Activated CD4-positive, CD25-positive, alpha-beta regulatory T cell treated with anti-CD3 and anti-CD28 coated beads, Interleukin-2, amount 50 U/mL, for 24 hours (primary cell): ENCODE results near the gene GLCE.
"Not testable (repeated sequence)": the region's sequence is repeated elsewhere in the genome, so short reads cannot be mapped to it uniquely, and the experiment has no call there.

Experiments used
- ATAC-seq, 2 donors: fragments of 150-1000 bp; cut with Tn5 transposase; one replicate each; pipeline ENCODE4 v1.10.0; 2021; ENCODE audit warnings: mild to moderate bottlenecking in 1 of 2, moderate library complexity in 1 of 2

GLCE gene

DNA sequence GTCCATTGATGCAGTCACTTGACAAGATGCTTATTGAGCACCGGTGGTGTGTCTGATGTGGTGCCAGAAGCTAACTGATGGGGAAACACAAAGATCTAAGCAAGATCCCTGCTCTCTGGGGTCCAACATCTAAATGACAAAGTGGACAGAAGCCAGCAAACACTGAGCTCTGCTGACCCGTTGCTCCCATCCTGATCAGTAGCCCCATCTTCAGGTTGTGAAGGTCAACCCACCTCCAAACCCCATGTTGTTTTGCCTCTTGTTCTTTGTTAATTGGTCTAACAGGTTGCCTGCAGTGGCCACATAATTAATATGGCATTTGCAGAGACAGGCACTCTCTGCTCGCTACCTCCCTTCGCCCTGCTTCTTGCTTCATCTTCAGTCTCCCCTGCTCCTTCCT is 21.5 kb upstream of the GLCE start:
- no peak for ATAC-seq

DNA sequence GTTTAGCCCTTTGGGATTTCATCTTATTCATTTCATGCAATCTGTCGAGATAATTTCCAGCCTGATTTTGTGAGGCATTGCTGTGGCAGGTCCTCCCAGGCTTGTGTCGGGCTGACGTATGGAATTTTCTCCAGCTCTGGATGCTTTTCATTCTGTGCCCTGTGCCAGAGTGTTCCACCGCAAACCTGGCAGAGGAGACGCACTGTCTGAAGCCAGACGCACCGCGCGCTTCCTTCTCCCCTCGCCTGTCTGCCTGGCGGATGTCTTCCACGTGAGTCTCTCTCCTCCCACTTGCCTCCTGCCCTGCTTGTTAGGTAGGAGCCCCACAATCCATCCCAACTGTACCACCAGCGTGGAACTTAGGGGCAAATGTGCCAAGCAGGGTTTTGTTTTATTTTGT is 20.1 kb upstream of the GLCE start:
- ATAC-seq: no peak

DNA sequence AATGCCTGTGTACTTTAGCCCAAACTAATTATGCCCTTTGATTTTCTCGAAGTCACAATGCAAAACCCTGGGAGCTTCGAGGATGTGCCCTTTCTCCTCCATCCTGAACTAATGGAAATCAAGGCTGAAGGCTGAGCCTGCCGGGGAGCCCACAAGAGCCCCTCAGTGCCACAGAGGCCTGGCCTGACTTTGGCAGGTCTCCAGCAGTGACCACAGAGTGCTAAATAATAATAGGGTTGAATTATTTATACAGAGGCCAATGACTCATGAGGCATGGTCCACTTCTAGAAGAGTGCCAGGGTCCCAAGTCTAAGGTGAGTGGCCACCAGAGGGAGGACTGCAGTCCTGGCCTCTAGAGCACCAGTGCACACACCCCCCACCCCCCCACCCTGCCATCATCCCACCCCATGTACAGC is 19.1 kb upstream of the GLCE start:
- no peak for ATAC-seq

DNA sequence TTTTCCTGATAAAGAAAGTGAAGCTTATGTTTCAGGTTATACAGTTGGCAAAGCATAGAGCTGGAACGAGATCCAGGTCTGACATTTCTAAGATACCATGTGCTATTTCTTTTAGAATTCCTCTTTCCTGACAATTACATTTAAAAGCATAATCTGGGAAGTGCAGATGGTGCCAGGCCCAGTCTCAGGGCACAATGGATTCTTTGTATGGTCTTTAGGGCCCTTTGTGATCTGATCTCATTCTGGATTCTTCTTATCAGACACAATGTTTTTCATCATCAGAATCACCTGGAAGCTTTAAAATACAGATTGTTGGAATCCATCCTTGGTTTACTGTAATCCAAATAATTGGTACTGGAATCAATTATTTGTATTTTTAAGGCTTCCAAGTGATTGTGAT is 18.6 kb upstream of the GLCE start:
- no peak for ATAC-seq

DNA sequence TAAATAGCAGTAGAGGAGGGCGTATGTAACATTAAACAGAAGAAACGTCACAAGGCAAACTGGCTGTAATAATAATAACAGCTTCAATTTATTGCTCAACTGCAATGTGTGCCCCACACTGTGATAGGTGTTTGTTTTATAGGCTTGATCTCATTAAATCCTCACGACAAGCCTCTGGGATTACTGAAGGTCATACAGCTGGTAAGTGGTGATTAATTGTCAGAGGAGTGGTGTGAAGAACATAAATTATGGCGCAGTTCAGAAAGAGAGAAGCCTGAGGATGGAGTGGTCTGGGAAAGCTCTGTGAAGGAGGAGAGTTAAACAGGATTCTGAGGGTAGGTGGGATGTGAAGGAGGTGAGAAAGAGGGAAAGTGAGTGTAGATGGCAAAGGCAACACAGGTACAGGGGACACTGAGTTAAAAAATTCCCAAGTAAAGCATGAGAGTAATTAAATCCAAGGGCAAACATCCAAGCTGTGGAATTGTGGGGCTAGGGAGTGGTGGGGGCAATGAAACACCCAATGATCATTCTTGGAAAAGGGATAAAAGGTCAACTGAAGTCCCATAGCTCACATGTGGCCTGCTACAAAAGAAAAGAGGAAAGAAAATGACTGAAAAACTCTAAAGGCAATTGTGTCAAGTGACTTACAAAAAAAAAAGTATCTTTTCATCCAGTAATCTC is 16.5 kb upstream of the GLCE start:
- ATAC-seq: no peak

DNA sequence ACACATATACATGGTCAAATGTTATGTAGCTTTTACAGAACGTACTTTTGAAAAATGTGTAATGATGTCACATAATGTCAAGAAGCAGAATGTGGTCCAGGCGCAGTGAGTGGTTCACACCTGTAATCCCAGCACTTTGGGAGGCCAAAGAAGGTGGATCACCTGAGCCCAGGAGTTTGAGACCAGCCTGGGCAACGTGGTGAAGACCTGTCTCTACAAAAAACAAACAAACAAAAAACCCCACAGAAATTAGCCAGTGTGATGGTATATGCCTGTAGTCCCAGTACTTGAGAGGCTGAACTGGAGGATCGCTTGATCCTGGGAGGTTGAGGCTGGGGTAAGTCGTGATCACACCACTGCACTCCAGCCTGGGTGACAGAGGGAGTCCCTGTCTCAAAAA is 15.9 kb upstream of the GLCE start:
- ATAC-seq: no peak

DNA sequence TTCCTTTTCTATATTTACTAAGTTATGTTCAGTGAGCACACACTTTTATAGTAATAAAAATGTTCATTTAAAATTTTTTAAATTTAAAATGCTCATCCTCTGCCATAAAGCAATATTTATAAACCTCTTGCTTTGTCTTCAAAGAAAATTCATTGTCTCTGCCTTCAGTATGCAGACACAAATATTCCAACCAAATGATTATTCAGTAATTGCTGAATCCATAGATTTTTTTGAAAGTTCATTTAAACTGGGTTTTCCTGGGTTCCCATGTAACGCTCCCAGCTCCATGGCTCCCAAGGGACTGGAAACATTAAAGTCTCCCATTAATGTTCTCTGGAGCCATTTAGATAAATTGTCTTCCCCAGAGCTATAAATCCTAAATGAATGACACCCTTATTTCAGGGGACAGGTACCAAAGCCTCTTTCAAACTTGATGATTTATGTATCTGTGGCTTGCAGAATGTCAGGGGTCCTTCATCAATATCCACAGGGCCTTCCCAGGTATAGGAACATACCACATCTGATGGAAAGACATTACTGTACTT is 15.2 kb upstream of the GLCE start:
- no peak for ATAC-seq

DNA sequence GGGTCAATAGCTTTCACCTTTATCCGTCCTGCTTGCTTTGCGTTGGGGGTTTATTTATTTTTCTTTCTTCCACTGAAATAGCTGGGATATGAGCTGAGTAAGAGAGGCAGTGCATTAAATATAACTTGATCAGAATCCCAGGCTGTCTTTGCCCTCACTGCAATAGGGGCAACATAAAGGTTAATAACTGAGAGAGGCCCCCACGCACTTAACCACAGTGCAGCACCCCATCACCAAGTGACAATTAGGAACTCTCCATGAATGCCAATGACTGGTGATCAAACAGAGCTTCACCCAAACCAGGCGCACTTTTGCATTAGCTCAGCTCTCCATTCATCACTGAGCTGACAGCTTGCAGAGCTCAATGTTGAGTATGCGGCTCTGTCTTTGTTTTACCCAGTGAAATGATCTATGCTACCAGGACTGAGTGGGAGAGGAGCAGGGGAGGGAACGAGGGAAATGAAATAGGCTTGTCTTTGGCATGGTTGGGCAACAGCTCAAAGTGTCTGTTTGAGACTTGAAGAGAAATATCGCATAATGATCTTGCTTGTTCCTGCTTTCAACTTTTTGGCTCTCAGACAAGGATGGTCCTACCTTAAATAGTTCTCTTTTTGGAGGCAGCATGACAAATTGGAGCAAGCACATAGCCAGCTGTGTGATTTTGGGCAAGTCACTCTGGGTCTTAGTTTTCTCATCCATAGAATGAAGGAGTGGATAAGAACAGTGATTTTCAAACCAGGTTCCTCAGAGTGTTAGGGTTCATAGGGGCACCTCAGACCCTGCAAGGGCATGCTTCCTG is 14.5 kb upstream of the GLCE start:
- ATAC-seq: no peak

DNA sequence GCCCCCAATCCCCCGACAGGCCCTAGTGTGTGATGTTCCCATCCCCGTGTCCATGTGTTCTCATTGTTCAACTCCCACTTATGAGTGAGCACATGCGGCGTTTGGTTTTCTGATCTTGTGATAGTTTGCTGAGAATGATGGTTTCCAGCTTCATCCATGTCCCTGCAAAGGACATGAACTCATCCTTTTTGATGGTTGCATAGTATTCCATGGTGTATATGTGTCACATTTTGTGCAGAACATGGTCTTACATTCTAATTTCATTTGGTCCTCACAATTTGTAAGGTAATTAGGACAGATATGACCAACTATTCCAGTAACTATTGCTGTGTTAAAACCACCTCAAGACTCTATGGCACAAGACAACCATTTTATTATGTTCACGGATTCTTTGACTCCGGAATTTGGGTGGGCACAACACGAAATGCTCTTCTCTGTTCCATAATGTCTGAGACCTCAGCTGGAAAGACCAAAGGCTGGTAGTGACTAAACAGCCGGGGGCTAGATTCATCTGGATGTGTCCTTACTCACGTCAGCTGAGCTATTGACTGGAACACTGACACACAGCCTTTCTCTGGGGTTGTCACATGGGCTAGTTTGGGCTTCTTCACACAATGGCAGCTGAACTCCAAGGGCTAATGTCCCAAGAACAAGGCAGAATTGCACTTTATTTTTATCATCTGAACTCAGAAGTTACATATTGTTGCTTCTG is 13.6 kb upstream of the GLCE start:
- no peak for ATAC-seq

DNA sequence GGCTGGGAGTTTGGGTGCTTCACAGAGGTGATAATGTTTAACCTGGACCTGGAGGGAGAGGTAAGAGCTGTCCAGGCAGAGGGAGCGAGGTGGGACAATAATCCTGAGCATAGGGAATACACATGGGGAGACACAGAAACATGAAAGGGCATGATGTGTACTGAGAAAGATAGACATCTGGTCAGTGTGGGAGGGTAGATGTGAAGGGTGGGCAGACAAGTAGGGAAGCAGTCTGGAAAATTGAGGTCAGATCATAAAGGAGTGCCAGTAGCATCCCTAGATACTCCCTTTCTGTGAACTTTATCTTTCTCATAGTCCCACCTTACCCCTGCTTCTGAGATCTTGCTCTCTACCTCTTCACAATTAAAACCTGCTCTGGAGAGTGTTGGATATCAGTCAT is 12.0 kb upstream of the GLCE start:
- ATAC-seq: no peak

DNA sequence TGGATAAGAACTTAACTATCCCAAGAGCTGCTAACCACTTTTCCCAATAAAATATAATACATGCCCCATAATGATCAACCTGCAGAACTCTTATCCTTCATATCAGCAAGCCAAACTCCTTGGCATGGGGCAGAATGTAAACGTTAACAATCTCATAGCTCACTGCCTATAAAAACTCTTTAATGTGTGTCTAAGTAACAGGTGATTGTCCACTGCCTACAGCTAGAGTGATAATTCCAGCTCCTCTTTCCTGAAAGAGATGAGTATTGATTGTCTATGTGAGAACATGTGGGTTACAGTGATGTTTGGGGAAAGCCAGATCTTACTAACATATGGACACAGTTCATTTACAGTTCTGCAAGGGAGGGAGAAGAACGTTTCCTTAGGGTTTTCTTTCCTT is 11.3 kb upstream of the GLCE start:
- ATAC-seq: no peak

DNA sequence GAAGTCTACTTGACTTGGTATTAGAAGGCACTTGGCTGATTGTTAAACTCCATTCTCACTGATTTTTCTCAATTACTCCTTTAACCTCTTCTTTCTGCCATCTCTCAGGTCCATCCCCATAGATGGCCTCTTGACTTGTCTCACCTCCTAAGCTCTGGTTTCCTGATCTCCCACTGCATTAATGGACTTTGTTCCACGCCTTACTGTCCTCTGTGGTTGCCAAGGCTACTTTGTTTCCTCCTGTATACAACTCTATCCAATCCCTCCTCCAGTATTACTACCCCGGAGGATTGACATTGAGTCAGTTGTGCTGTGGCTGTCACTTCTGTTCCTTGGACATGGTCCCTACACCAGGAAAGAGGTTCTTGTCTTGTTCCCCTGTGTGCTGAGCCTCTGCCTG is 10.6 kb upstream of the GLCE start:
- ATAC-seq: no peak

DNA sequence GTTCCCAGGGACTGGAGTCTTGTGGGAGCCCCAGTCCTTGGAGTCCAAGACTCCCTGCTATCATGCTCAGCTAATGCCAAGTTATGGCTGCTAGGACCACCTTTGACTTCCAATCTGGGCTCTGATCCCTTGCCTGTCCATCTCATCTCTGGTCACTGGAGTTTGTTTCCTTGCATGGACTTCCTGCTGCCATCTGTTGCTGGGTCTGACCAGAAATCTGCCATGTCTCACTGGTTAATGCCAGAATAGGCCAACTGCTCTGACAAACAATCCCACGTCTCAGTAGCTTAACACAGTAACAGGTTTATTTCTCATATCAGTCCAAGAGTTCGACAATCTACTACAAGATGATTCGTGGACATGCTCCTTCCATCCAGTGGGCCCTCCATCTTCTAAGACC is 10.1 kb upstream of the GLCE start:
- no peak for ATAC-seq

DNA sequence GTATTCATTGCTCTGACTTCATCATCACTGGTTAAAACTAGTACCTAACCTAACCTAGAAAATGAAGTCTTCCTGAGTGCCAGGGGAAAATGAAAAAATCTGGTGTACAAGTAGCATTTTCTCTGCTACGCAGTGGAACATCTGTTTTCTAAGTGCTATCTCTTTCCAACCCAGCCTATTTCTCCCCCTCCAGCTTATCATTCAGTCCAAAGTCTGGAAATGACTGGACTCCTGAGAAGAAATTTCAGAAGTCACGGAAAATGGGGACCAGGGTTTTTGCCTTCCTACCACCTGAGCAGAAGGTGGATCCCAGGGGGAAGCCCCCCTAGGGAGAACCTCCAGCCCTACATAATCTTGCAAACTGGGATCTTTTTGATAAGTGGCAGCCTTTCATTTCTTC is 9.6 kb upstream of the GLCE start:
- no peak for ATAC-seq

DNA sequence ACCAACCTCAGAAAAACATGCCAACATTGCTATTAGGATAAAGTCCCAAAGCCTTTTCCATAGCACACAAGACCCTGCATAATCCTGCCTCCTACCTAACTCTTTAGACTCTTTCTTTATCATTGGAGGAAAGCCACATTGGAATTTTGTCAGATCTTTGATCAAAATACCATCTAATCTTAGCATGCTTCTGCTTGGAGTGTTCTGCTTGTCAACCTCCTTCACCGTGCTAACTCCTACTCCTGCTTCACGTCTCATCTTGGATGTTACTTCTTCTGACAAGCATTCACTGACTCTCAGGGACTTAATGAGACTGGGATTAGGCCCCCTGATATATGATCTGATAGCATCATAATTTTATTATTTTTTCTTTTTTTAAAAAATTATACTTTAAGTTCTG is 7.4 kb upstream of the GLCE start:
- ATAC-seq: no peak

DNA sequence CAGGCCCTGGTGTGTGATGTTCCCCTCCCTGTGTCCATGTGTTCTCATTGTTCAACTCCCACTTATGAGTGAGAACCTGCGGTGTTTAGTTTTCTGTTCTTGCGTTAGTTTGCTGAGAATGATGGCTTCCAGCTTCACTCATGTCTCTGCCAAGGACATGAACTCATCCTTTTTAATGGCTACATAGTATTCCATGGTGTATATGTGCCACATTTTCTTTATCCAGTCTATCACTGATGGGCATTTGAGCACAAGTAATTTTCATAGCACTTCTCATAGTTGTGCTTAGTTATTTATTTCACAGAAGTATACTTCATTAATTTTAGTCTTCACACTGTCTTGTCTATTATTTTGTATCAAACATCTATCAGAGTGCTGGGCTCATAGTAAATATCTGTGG is 6.8 kb upstream of the GLCE start:
- not testable (repeated sequence) for ATAC-seq

DNA sequence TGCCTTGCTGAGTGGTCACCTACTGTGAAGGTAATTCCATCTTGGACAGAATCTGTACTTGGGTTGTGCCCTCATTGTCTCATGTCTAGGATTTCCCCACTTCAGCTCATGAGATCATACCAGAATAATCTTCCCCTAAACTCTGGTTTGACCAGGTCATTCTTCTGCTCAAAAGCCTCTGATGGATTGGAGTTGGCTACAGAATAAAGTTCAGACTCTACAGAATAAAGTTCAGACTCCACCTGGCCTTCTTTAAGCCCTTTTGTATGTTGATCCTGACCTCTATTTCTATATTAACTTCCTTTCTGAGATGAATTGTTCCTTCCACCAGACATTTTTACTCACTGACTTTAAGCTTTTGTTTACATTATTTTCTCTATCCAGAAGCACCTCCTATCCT is 6.4 kb upstream of the GLCE start:
- ATAC-seq: no peak

DNA sequence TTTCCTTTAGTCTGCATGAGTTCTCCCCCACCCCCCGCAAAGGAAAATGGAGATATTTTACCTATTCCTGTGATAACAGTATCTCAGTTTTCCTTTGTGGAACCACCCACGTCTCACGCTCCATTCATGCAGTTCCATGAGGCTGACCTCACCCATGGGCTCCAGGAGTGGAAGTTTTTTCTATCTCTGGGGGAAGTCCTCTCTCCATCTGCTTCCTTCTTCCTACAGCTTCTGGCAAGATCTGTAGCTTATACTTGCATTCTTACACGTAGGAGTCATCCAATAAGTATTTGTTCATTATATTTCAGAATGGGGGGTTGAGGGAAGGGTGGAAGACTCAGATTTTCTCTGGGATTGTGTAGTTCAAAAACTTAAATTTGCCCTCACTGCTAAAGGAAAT is 5.8 kb upstream of the GLCE start:
- ATAC-seq: no peak

DNA sequence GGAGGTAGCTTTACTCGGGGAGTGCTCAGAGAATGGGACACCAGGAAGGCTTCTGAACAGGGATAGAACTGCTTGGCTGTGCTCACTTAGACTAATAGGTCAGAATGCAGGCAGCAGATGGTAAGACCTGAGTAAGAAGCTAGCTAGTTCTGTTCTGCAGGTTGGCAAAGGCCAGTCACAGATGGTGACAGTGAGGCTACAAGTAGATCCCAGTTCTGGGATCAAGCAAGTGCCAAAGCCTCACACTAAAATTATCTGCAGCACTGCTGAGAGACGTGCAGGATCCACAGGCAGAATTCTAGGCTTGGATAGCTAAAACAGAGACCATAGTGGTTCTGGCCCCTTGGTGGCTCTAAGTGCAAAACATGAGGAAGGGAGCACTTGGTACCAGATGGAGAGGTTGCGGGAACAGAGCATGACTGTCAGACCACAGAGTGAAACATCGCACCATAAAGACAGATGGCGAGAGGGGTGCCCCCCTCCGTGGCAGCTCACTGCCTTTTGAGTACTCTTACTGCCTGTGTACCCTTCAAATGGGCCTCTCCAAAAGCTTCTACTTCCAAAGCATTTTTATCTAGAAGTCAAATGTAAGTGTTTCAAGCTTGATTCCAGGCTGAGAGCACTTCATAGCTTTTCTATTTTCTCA is 3.6 kb upstream of the GLCE start:
- ATAC-seq: no peak

DNA sequence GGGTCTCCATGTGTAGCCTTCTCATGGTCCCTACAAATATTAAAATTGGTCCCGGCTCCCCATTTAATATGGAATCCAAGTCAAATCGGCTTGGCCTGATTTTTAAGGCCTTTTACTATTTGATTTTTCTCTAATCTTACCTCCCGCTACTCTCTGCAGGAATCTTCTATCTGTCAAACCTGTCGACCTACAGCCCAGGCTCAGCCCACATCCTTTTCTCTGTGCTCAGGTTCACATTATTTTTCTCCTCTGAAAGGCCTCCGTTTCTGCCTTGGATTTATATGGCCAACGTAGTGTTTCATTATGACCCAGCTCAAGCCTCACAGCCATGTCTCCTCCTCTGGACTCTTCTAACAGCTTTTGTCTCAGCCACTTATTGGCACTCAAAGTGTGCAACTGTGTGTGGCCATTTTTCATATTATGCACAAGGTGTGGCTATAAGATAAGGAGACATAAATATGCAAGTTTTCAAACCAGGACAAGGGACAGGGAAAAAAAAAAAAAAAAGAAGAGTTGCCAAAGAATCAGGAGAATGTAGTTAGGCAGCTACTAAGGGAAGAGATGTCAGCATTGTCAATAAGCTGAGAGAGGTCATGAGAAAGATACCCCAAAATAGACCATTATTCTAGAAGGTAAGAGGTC is 2.1 kb upstream of the GLCE start:
- ATAC-seq: no peak

DNA sequence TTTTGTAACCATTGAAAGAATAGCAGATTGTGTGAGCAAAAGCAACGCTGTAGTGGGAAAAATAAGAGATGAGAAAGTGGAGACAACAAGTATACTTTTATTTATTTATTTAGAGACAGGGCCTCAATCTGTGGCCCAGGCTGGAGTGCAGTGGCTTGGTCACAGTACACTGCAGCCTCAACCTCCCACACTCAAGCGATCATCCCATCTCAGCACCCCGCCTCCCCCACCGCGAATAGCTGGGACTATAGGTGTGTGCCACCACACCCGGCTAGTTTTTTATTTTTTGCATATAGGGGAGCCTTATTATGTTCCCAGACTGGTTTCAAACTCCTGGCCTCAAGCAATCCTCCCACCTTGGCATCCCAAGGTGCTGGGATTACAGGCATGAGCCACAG is 1.6 kb upstream of the GLCE start:
- no peak for ATAC-seq

DNA sequence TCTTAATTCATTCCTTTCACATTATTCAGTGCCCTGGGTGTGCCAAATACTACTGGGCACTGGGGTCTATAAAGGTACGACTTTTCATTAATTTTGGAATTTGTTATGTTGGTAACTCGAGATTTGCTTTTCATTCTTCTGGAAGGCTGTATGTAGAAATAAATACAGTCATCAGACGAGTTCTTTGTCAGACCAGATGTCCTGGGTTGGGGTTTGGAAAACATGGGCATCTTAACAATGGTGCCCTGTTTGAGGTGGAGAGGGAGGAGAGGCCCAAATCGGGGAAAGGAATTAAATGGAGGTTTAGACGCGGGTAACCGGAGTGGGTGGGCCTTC is 662 bp upstream of the GLCE start:
- ATAC-seq: no peak
